H9 (cell line): ENCODE measurements around the gene THOP1. TPM values are rescaled to one million over a fixed set of nuclear protein-coding genes. Genes with fewer than 3 reads are reported as not detected.

Experiments used
- DNase-seq: peaks from one replicate; pipeline ENCODE4 v3.0.0-alpha.2; 2017
- H2AFZ ChIP-seq: one replicate; pipeline ENCODE4 v1.6.1; 2013; ENCODE audit warnings: mild to moderate bottlenecking, low read length, control low read depth, moderate library complexity
- H2AK5ac ChIP-seq: 2 replicates; pipeline ENCODE4 v1.6.1; 2013; ENCODE audit warnings: low read length, control low read depth, mixed read lengths; ENCODE audit not compliant: insufficient read length
- H2BK120ac ChIP-seq: one replicate; pipeline ENCODE4 v1.6.1; 2013; ENCODE audit warnings: low read depth, mild to moderate bottlenecking, low read length, control low read depth, inconsistent platforms; ENCODE audit not compliant: poor library complexity, severe bottlenecking
- H2BK12ac ChIP-seq: 2 replicates; pipeline ENCODE4 v1.6.1; 2013; ENCODE audit warnings: low read length, control low read depth, mixed read lengths, low read depth; ENCODE audit not compliant: insufficient read length
- H2BK15ac ChIP-seq: 2 replicates; pipeline ENCODE4 v1.6.1; 2013; ENCODE audit warnings: low read depth, low read length, control low read depth
- H2BK20ac ChIP-seq: one replicate; pipeline ENCODE4 v1.6.1; 2013; ENCODE audit warnings: low read depth, mild to moderate bottlenecking, low read length, control low read depth, inconsistent platforms; ENCODE audit not compliant: poor library complexity, severe bottlenecking
- H2BK5ac ChIP-seq: 2 replicates; pipeline ENCODE4 v1.6.1; 2013; ENCODE audit warnings: low read length, control low read depth, mixed read lengths; ENCODE audit not compliant: insufficient read length
- H3K14ac ChIP-seq: 2 replicates; pipeline ENCODE4 v1.6.1; 2013; ENCODE audit warnings: low read length, control low read depth; ENCODE audit not compliant: insufficient read depth
- H3K18ac ChIP-seq: 2 replicates; pipeline ENCODE4 v1.6.1; 2013; ENCODE audit warnings: low read depth, mild to moderate bottlenecking, mixed read lengths, low read length, control low read depth; ENCODE audit not compliant: insufficient read length
- H3K23ac ChIP-seq: 2 replicates; pipeline ENCODE4 v1.6.1; 2013; ENCODE audit warnings: low read length, control low read depth, mixed read lengths, low read depth; ENCODE audit not compliant: insufficient read length
- H3K23me2 ChIP-seq: 2 replicates; pipeline ENCODE4 v1.6.1; 2013; ENCODE audit warnings: low read depth, mild to moderate bottlenecking, mixed read lengths, low read length, control low read depth; ENCODE audit not compliant: insufficient read length, poor library complexity, severe bottlenecking
- H3K27ac ChIP-seq: 2 replicates; pipeline ENCODE4 v1.5.1; 2013; ENCODE audit warnings: low read length, control low read depth, mixed read lengths, low read depth; ENCODE audit not compliant: insufficient read length
- H3K27me3 ChIP-seq: 2 replicates; pipeline ENCODE4 v1.6.1; 2013; ENCODE audit warnings: low read length, control low read depth, inconsistent platforms; ENCODE audit not compliant: insufficient read depth
- H3K4ac ChIP-seq: 2 replicates; pipeline ENCODE4 v1.6.1; 2013; ENCODE audit warnings: low read depth, mild to moderate bottlenecking, control low read depth, inconsistent platforms, low read length, moderate library complexity
- H3K4me1 ChIP-seq: 2 replicates; pipeline ENCODE4 v1.6.1; 2013; ENCODE audit warnings: low read length, control low read depth, inconsistent platforms; ENCODE audit not compliant: insufficient read depth
- H3K4me2 ChIP-seq: 2 replicates; pipeline ENCODE4 v1.6.1; 2013; ENCODE audit warnings: low read length, control low read depth, mixed read lengths; ENCODE audit not compliant: insufficient read length, insufficient read depth
- H3K56ac ChIP-seq: 2 replicates; pipeline ENCODE4 v1.6.1; 2013; ENCODE audit warnings: low read depth, mild to moderate bottlenecking, mixed read lengths, low read length, control low read depth; ENCODE audit not compliant: insufficient read length
- H3K79me1 ChIP-seq: 2 replicates; pipeline ENCODE4 v1.6.1; 2013; ENCODE audit warnings: low read depth, mild to moderate bottlenecking, moderate library complexity, low read length, control low read depth, inconsistent platforms; ENCODE audit not compliant: insufficient read depth, poor library complexity, severe bottlenecking
- H3K79me2 ChIP-seq: 2 replicates; pipeline ENCODE4 v1.6.1; 2013; ENCODE audit warnings: low read length, control low read depth, inconsistent platforms; ENCODE audit not compliant: insufficient read depth
- H3K9ac ChIP-seq: 2 replicates; pipeline ENCODE4 v1.6.1; 2013; ENCODE audit warnings: low read length, control low read depth, mixed read lengths; ENCODE audit not compliant: insufficient read length; ENCODE audit errors: extremely low read depth
- H3K9me3 ChIP-seq: one replicate; pipeline ENCODE4 v1.6.1; 2013; ENCODE audit warnings: low read depth, low read length, inconsistent platforms; ENCODE audit not compliant: control insufficient read depth
- H3T11ph ChIP-seq: one replicate; pipeline ENCODE4 v1.6.1; 2013; ENCODE audit warnings: mild to moderate bottlenecking, low read length, control low read depth, inconsistent platforms
- H4K20me1 ChIP-seq: one replicate; pipeline ENCODE4 v1.6.1; 2013; ENCODE audit not compliant: control insufficient read depth, insufficient read length, insufficient read depth
- H4K5ac ChIP-seq: 2 replicates; pipeline ENCODE4 v1.6.1; 2013; ENCODE audit warnings: low read depth, mild to moderate bottlenecking, mixed read lengths, low read length, control low read depth; ENCODE audit not compliant: insufficient read length
- H4K8ac ChIP-seq: replicated peaks from 2 replicates; pipeline ENCODE4 v1.6.1; 2013; ENCODE audit warnings: low read length, control low read depth, mixed read lengths, low read depth; ENCODE audit not compliant: insufficient read length
- H4K91ac ChIP-seq: 2 replicates; pipeline ENCODE4 v1.6.1; 2013; ENCODE audit warnings: low read depth, mild to moderate bottlenecking, moderate library complexity, mixed read lengths, low read length, control low read depth; ENCODE audit not compliant: insufficient read length
- H3K27ac Mint-ChIP-seq, 3 experiments: 2 replicates in 2 of 3; 3 replicates in 1 of 3; pipeline ENCODE4 v1.8.0; 2020 to 2021; ENCODE audit warnings: mixed read lengths in 3 of 3, mild to moderate bottlenecking in 1 of 3, moderate library complexity in 1 of 3
- H3K27me3 Mint-ChIP-seq: 2 replicates; pipeline ENCODE4 v1.8.0; 2021; ENCODE audit warnings: low read depth, mild to moderate bottlenecking, moderate library complexity, mixed read lengths
- H3K36me3 Mint-ChIP-seq, 3 experiments: 2 replicates in 2 of 3; 3 replicates in 1 of 3; pipeline ENCODE4 v1.8.0; 2020 to 2021; ENCODE audit warnings: low read depth in 3 of 3, mixed read lengths in 3 of 3; ENCODE audit not compliant: insufficient read depth in 1 of 3
- H3K4me1 Mint-ChIP-seq, 2 experiments: 2 replicates each; pipeline ENCODE4 v1.8.0; 2020; ENCODE audit warnings: mixed read lengths in 2 of 2
- H3K4me3 Mint-ChIP-seq, 2 experiments: 2 replicates in 1 of 2; 3 replicates in 1 of 2; pipeline ENCODE4 v1.8.0; 2020 to 2021; ENCODE audit warnings: mild to moderate bottlenecking in 2 of 2, mixed read lengths in 2 of 2, moderate library complexity in 1 of 2
- H3K9me3 Mint-ChIP-seq, 2 experiments: 2 replicates in 1 of 2; 3 replicates in 1 of 2; pipeline ENCODE4 v1.8.0; 2020; ENCODE audit warnings: mild to moderate bottlenecking in 2 of 2, mixed read lengths in 2 of 2, moderate library complexity in 1 of 2
- CTCF ChIP-seq: fragments of 200-600 bp; sonication (generic); conservative IDR thresholded peaks from 3 replicates; pipeline ENCODE4 v1.8.0; 2021; ENCODE audit warnings: antibody characterized with exemption, mild to moderate bottlenecking
- WGBS: extraction: QIAGEN DNeasy Blood & Tissue Kit; methylation state at CpG from one replicate; pipeline ENCODE4 v1.1.7; 2013; ENCODE audit warnings: missing lambda C conversion rate, low lambda C conversion rate, mixed read lengths; ENCODE audit not compliant: insufficient read length; ENCODE audit errors: extremely low coverage; 5-methylcytosine and 5-hydroxymethylcytosine counted together
- total RNA-seq: library from RNA; stranded (reverse); gene quantifications from 2 replicates; pipeline ENCODE4 v1.2.1, GENCODE V29; 2021

The THOP1 gene
- total RNA-seq, 1 experiment from 2014 or later, result 150 TPM

- no peak overlapping the region for H4K5ac ChIP-seq
- no peak for DNase-seq
- H2BK5ac ChIP-seq, result no peak overlapping the region
- no peak overlapping the region for H2AK5ac ChIP-seq
- no peak overlapping the region for H3K18ac ChIP-seq
- H2BK15ac ChIP-seq, result no peak overlapping the region
- no peak overlapping the region for H4K91ac ChIP-seq
- H3K9me3 ChIP-seq, result no peaks in the 10 kb centered on the region
- H3K23me2 ChIP-seq, result no peaks in the 10 kb centered on the region
- no peak overlapping the region for H2AFZ ChIP-seq
- H3K4ac ChIP-seq, result no peak overlapping the region
- H2BK20ac ChIP-seq, result no peak overlapping the region
- H2BK120ac ChIP-seq, result no peak overlapping the region
- H3K4me1 ChIP-seq, result no peaks in the 10 kb centered on the region
- H3K14ac ChIP-seq, result no peak overlapping the region
- no peaks in the 10 kb centered on the region for H3K9me3 Mint-ChIP-seq
- TF ChIP-seq CTCF, result no peak
- H3K27ac ChIP-seq, result no peak overlapping the region
- H3K23ac ChIP-seq, result no peak overlapping the region
- H4K8ac ChIP-seq, result no peak overlapping the region
- H3K27ac Mint-ChIP-seq, result no peak overlapping the region
- no peaks in the 10 kb centered on the region for H3K79me2 ChIP-seq
- no peaks in the 10 kb centered on the region for H3K4me1 Mint-ChIP-seq
- H3K9ac ChIP-seq, result no peak overlapping the region
- H3K4me3 Mint-ChIP-seq, result no peak overlapping the region
- no CpG with 5 or more reads among the region's 17 CpGs for WGBS
- no peak overlapping the region for H3T11ph ChIP-seq
- H3K36me3 Mint-ChIP-seq, result peaks cover 19 to 77% (median 70%) of the 10 kb centered on the region in 3 experiments; a peak in 6 of 7 replicates
- no peaks in the 10 kb centered on the region for H3K79me1 ChIP-seq
- H3K56ac ChIP-seq, result no peak overlapping the region
- no peaks in the 10 kb centered on the region for H3K27me3 ChIP-seq
- no peak overlapping the region for H3K4me2 ChIP-seq
- H4K20me1 ChIP-seq, result no peaks in the 10 kb centered on the region
- no peak overlapping the region for H2BK12ac ChIP-seq
- H3K27me3 Mint-ChIP-seq, result no peaks in the 10 kb centered on the region
These were observed 26.5 kb upstream of the THOP1 start for GRCh38 chr19:2758601-2759313.
